ENCODE data around the gene ATAD2B. TPM values are rescaled to one million over a fixed set of nuclear protein-coding genes. Genes with fewer than 3 reads are reported as not detected.

Gene ATAD2B
- total RNA-seq, 1 donor from 2014 or later, result 24.3 TPM

DNA sequence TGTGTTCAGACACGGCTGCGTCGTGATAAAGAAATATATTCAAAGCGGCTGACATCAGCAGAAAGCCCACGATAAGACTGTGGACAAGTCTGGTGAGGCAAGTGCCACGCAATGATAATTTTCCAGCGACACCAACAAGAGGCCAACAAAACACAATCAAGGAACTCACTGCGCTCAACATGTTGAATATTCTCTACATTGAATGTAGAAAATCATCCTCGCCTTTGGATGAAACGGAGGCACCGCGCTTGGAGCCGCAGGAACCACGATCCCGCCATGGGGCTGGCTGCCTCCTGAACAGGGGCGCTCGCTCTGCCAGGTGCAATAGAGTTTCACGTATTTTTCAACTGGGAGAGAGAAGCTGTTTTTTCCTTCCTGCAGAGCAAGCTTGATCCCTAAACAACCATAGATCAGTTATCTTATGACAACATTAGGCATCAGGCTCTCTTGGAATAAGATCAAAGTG lies 220.3 kb downstream of the ATAD2B start:
- ATAC-seq (no peak), DNase-seq (no peak)
- H3K4me1 ChIP-seq, result no peaks in the 10 kb centered on the region
- H3K4me3 ChIP-seq, result no peak overlapping the region
- no peaks in the 10 kb centered on the region for H3K9me3 ChIP-seq
- no peaks in the 10 kb centered on the region for H3K27me3 ChIP-seq (ENCODE audit: low read depth)
- no peak overlapping the region for H3K27ac ChIP-seq
- intact Hi-C loops (cut with DNase I), result no loop called here
- H3K36me3 ChIP-seq, result peaks cover 37% of the 10 kb centered on the region
- no peak for TF ChIP-seq CTCF (IDR thresholded peaks at IDR 0.05)

DNA sequence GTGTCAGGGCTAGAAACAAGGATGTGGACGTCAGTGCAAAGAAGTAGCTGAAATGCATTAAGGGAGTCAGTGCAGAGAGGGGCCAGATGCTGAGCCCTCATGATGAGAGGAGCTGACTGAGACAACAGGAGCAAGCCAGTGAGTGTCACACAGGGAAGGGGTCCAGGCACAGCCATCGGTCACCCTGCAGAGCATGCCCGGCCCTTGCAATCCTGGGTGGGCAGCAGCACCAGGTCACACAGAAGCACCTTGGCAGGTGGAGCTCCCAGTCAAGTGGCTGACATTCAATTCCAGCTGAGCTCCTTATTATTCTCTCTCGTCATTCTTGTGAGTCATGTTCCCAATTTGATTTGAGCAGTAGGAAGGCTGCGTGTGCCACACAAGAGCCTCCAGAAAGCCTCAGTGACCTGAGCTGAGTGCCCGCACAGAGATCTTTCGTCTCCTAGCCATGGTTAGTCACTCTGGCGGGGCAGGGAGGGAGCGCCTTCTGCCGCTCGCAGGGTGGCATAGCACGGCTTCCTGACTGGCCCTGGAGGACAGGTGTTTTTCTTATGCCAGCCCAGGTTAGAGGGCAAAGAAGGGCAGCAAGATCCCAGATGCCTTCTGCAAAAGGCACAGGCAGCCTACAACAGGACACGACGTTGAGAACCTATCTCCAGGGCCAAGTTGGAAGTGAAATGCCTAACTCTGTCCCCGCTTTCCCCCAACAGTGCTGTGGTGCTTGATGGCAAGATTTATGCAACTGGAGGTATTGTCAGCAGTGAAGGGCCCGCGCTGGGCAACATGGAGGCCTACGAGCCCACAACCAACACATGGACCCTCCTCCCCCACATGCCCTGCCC lies 220.9 kb downstream of the ATAD2B start:
- ATAC-seq, result no peak
- DNase-seq, result no peak
- Histone ChIP-seq H3K27me3 (ENCODE audit: low read depth) (no peaks in the 10 kb centered on the region), H3K9me3 (no peaks in the 10 kb centered on the region), H3K27ac (no peak overlapping the region), H3K4me1 (no peaks in the 10 kb centered on the region), H3K36me3 (peaks cover 37% of the 10 kb centered on the region), H3K4me3 (no peak overlapping the region)
- no peak for TF ChIP-seq CTCF (IDR thresholded peaks at IDR 0.05)
- intact Hi-C loops (cut with DNase I), result no loop called here

DNA sequence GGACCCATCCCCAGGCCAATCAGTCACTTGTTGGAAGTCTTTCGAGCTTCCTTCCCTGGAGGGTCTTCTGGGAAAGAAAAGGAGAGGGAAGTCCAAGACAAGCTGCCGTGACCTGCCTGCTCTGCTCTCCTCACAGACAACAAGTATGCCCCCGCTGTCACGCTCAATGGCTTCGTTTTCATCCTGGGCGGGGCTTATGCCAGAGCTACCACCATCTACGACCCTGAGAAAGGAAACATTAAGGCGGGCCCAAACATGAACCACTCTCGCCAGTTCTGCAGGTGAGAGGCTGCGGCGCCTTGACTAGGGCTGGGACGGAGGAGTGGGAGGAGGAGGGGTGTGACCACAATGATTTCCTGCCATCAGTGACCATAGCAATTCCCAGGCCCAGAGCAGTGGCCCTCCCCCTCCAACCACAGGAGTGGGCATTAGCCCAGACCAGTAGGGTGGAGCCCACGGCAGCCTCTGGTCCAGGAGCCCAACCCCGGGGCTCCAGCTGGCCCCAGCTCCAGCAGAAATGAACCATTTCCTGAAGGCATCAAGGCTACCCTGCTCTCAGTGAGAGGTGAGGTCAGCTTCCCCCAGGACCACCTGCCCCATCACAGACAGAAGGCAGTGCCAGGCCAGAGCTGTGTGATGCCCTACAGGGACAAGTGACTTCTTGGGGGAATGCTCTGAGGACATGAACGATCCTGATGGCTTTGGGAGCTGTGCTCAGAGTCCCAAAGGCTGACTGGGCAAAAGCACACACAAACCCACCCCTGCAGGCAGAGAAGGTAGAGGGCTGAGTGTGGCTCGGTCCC lies 223.1 kb downstream of the ATAD2B start:
- no peak for ATAC-seq
- Histone ChIP-seq H3K27ac (no peak overlapping the region), H3K36me3 (peaks cover 32% of the 10 kb centered on the region), H3K4me3 (no peak overlapping the region), H3K27me3 (ENCODE audit: low read depth) (no peaks in the 10 kb centered on the region), H3K4me1 (no peaks in the 10 kb centered on the region), H3K9me3 (no peaks in the 10 kb centered on the region)
- no peak for TF ChIP-seq CTCF (IDR thresholded peaks at IDR 0.05)
- no peak for DNase-seq
- intact Hi-C loops (cut with DNase I), result no loop called here

DNA sequence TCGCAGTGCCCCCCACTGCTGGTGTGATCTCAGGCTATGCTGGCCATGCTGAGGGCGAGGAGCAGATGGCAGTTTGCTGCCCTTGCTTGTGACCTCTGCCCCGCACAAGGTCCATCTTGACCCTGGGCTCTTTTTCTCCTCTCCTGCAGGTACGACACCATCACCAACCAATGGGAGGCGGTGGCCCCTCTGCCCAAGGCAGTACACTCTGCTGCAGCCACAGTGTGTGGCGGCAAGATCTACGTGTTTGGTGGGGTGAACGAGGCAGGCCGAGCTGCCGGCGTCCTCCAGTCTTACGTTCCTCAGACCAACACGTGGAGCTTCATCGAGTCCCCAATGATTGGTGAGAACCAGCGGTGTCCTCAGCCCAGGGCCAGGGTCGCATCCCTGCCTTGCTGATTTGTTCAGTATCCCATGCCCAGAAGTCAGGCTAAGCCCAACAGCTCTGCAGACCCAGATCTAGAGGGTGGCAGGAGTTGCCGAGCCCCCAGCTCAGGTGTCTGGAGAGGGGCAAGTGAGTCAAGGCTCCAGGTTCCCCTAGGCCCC lies 223.8 kb downstream of the ATAD2B start:
- no peak for TF ChIP-seq CTCF (IDR thresholded peaks at IDR 0.05)
- DNase-seq (no peak), ATAC-seq (no peak)
- Histone ChIP-seq H3K27me3 (ENCODE audit: low read depth) (no peaks in the 10 kb centered on the region), H3K27ac (no peak overlapping the region), H3K4me3 (no peak overlapping the region), H3K9me3 (no peaks in the 10 kb centered on the region), H3K36me3 (peaks cover 25% of the 10 kb centered on the region), H3K4me1 (peaks cover 3% of the 10 kb centered on the region)
- intact Hi-C loops (cut with DNase I), result no loop called here

GRCh38 chr2:23700627-23701026 lies 226.3 kb downstream of the ATAD2B start:
- Histone ChIP-seq H3K27ac (no peak overlapping the region), H3K9me3 (no peaks in the 10 kb centered on the region), H3K36me3 (peaks cover 25% of the 10 kb centered on the region), H3K27me3 (ENCODE audit: low read depth) (no peaks in the 10 kb centered on the region), H3K4me3 (no peak overlapping the region), H3K4me1 (peaks cover 7% of the 10 kb centered on the region)
- ATAC-seq (peak; percentile 48 to 62), DNase-seq (no peak)
- TF ChIP-seq CTCF (IDR thresholded peaks at IDR 0.05), result no peak
- intact Hi-C loops (cut with DNase I), result no loop called here
